Gastroesophageal sphincter (tissue), 4 donors: ENCODE data around the gene NRARP. TPM values are rescaled to one million over a fixed set of nuclear protein-coding genes. Genes with fewer than 3 reads are reported as not detected.

ENCODE experiments used
- ATAC-seq: fragments of 150-250 bp; one replicate; pipeline ENCODE4 v1.9.1; 2016; ENCODE audit warnings: mild to moderate bottlenecking, moderate library complexity
- H3K27ac ChIP-seq, 4 donors: fragments of 200-600 bp; sonication (generic) in 3 of 4; 1 replicate in 3 of 4; 2 replicates in 1 of 4; pipeline ENCODE4 v1.5.1; 2016 to 2019
- H3K27me3 ChIP-seq: fragments of 200-600 bp; sonication (generic); one replicate; pipeline ENCODE4 v1.5.1; 2019
- H3K36me3 ChIP-seq, 2 donors: fragments of 200-600 bp; sonication (generic); one replicate each; pipeline ENCODE4 v1.5.1; 2019; ENCODE audit warnings: control low read depth in 1 of 2
- H3K4me1 ChIP-seq, 3 donors: fragments of 200-600 bp; sonication (generic); 1 replicate in 2 of 3; 2 replicates in 1 of 3; pipeline ENCODE4 v1.5.1; 2016 to 2019; ENCODE audit warnings: control low read depth in 2 of 3
- H3K4me3 ChIP-seq, 2 donors: fragments of 200-600 bp; sonication (generic); one replicate each; pipeline ENCODE4 v1.5.1; 2019; ENCODE audit warnings: mild to moderate bottlenecking in 1 of 2, moderate library complexity in 1 of 2
- H3K9me3 ChIP-seq, 3 donors: fragments of 200-600 bp; sonication (generic); one replicate each; pipeline ENCODE4 v1.5.1; 2017 to 2019; ENCODE audit warnings: control low read depth in 2 of 3
- CTCF ChIP-seq, 4 experiments: fragments of 200-600 bp in 2 of 4; fragments of 450-650 bp in 2 of 4; sonication (generic) in 1 of 4; IDR thresholded peaks; one replicate each; pipeline ENCODE4 v1.5.1; 2017 to 2019; ENCODE audit warnings: antibody characterized with exemption in 4 of 4, mild to moderate bottlenecking in 2 of 4, moderate library complexity in 2 of 4
- EP300 ChIP-seq: sonication (generic); formaldehyde crosslinking; IDR thresholded peaks from one replicate; pipeline ENCODE4 v1.6.1; 2017; ENCODE audit warnings: antibody characterized with exemption, mild to moderate bottlenecking
- POLR2A ChIP-seq, 2 donors: fragments of 450-650 bp; IDR thresholded peaks; one replicate each; pipeline ENCODE4 v1.6.1; 2017; ENCODE audit warnings: antibody characterized with exemption in 2 of 2, mild to moderate bottlenecking in 2 of 2, moderate library complexity in 1 of 2
- POLR2AphosphoS5 ChIP-seq: sonication (generic); formaldehyde crosslinking; IDR thresholded peaks from one replicate; pipeline ENCODE4 v1.6.1; 2017; ENCODE audit warnings: antibody characterized with exemption
- WGBS, 2 donors: methylation state at CpG; one replicate each; pipeline ENCODE4 v1.1.5; 2018; ENCODE audit warnings: low coverage in 1 of 2; 5-methylcytosine and 5-hydroxymethylcytosine counted together
- total RNA-seq, 4 donors: library from RNA; depleted of rRNA; stranded (reverse); fragments of >200 nt; gene quantifications; one replicate each; pipeline ENCODE4 v1.1.0, GENCODE V29; 2016

NRARP gene
- total RNA-seq, 4 donors from 2014 or later, result 3.8 to 11.3 (median 4.3) TPM

- Histone ChIP-seq H3K9me3 (no peaks in the 10 kb centered on the region), H3K36me3 (peaks cover 0 to 82% of the 10 kb centered on the region in 2 donors), H3K4me1 (peaks cover 0 to 33% (median 12%) of the 10 kb centered on the region in 3 donors), H3K27ac (no peak overlapping the region), H3K4me3 (no peak overlapping the region), H3K27me3 (no peaks in the 10 kb centered on the region)
- WGBS, 2 donors, result 88% methylated on average over 6 of the region's 34 CpGs; no CpG with 5 or more reads in 1 of the 2 donors
- TF ChIP-seq POLR2AphosphoS5, result no peak
- TF ChIP-seq CTCF (IDR thresholded peaks at IDR 0.05), result no peak
- no peak for TF ChIP-seq EP300
- no peak for TF ChIP-seq POLR2A (IDR thresholded peaks at IDR 0.05)
- ATAC-seq, result no peak
Measured at GRCh38 chr9:137266585-137267453, 35.3 kb downstream of the NRARP start.

GRCh38 chr9:137266162-137266527 lies 35.9 kb downstream of the NRARP start:
- Histone ChIP-seq H3K36me3 (peaks cover 0 to 76% of the 10 kb centered on the region in 2 donors), H3K27ac (no peak overlapping the region), H3K4me3 (no peak overlapping the region), H3K4me1 (peaks cover 0 to 35% (median 12%) of the 10 kb centered on the region in 3 donors), H3K27me3 (no peaks in the 10 kb centered on the region), H3K9me3 (no peaks in the 10 kb centered on the region)
- 40% methylated on average over 1 of the region's 15 CpGs; no CpG with 5 or more reads in 1 of the 2 donors for WGBS, 2 donors
- no peak for ATAC-seq
- TF ChIP-seq EP300, result no peak

- WGBS, 2 donors, result no CpG with 5 or more reads among the region's 29 CpGs
- no peaks in the 10 kb centered on the region for H3K27me3 ChIP-seq
- no peak for ATAC-seq
- no peaks in the 10 kb centered on the region for H3K9me3 ChIP-seq
- H3K4me3 ChIP-seq, result no peak overlapping the region
- H3K36me3 ChIP-seq, result peaks cover 0 to 73% of the 10 kb centered on the region in 2 donors
- H3K27ac ChIP-seq, result no peak overlapping the region
- TF ChIP-seq POLR2A (IDR thresholded peaks at IDR 0.05) (no peak), POLR2AphosphoS5 (no peak), EP300 (no peak), CTCF (IDR thresholded peaks at IDR 0.05) (no peak)
- peaks cover 0 to 35% (median 12%) of the 10 kb centered on the region in 3 donors for H3K4me1 ChIP-seq
Measured at GRCh38 chr9:137265496-137266161, 36.4 kb downstream of the NRARP start.

- 95% methylated on average over 8 of the region's 22 CpGs; no CpG with 5 or more reads in 1 of the 2 donors for WGBS, 2 donors
- no peak for TF ChIP-seq POLR2AphosphoS5
- no peak for TF ChIP-seq EP300
- no peak for TF ChIP-seq CTCF (IDR thresholded peaks at IDR 0.05)
- TF ChIP-seq POLR2A (IDR thresholded peaks at IDR 0.05), result no peak
- no peak overlapping the region for H3K4me3 ChIP-seq
- no peaks in the 10 kb centered on the region for H3K9me3 ChIP-seq
- H3K27me3 ChIP-seq, result no peaks in the 10 kb centered on the region
- no peak overlapping the region for H3K27ac ChIP-seq
- peaks cover 0 to 26% (median 6%) of the 10 kb centered on the region in 3 donors for H3K4me1 ChIP-seq
- ATAC-seq, result no peak
- peaks cover 0 to 70% of the 10 kb centered on the region in 2 donors for H3K36me3 ChIP-seq
Measured at GRCh38 chr9:137264067-137264466, 38.0 kb downstream of the NRARP start.

GRCh38 chr9:137263506-137263905 lies 38.6 kb downstream of the NRARP start:
- ATAC-seq, result no peak
- no peak for TF ChIP-seq POLR2A (IDR thresholded peaks at IDR 0.05)
- TF ChIP-seq POLR2AphosphoS5, result no peak
- TF ChIP-seq CTCF (IDR thresholded peaks at IDR 0.05), result no peak
- no peak for TF ChIP-seq EP300
- Histone ChIP-seq H3K4me3 (no peak overlapping the region), H3K9me3 (no peaks in the 10 kb centered on the region), H3K27me3 (no peaks in the 10 kb centered on the region), H3K27ac (no peak overlapping the region), H3K4me1 (peaks cover 0 to 20% (median 1%) of the 10 kb centered on the region in 3 donors), H3K36me3 (peaks cover 0 to 70% of the 10 kb centered on the region in 2 donors)
- 81 to 83% methylated on average over 3 to 5 of the region's 10 CpGs for WGBS, 2 donors
